ENCODE measurements around the gene CMPK2.

The CMPK2 gene

DNA sequence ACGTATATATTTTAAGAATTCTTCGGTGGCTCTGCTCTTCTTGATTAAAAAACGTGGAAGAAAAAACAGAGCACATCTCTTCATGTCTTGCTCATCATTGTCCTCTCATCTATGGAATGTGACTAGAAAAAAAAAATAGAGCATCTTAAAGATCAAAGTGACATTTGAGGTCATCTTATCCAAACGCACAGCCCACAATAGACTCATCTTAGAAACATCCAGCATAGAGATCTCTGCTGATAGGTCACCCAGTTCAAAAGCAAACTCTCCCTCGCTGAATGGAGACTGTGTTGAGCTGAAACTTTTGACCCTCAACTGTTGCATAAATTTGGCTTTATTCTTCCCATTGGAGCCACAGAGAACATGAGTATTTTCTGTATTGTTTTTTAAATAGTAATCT lies 65.2 kb downstream of the CMPK2 start:
- DNase-seq, result no peak

Measured in Kasumi-1 (cell line).